Esophagus squamous epithelium (tissue), 4 donors: Measurements from ENCODE around the gene COTL1.

Source experiments
- CTCF ChIP-seq, 6 experiments: fragments of 450-650 bp in 4 of 6; fragments of 200-600 bp in 2 of 6; sonication (generic) in 2 of 6; IDR thresholded peaks; one replicate each; pipeline ENCODE4 v1.5.1; 2016 to 2019; ENCODE audit warnings: antibody characterized with exemption in 6 of 6, mild to moderate bottlenecking in 4 of 6, moderate library complexity in 4 of 6
- POLR2A ChIP-seq, 4 donors: fragments of 450-650 bp; IDR thresholded peaks; one replicate each; pipeline ENCODE4 v1.6.1; 2017; ENCODE audit warnings: antibody characterized with exemption in 4 of 4, mild to moderate bottlenecking in 4 of 4, moderate library complexity in 3 of 4

- TF ChIP-seq CTCF (IDR thresholded peaks at IDR 0.05) (no peak), POLR2A (IDR thresholded peaks at IDR 0.05) (no peak)
Observed at GRCh38 chr16:84592718-84593117, 25.2 kb downstream of the COTL1 start.
